GM21529 (cell line): ENCODE measurements around the gene TDRD9.
"Not testable (repeated sequence)": the region's sequence is repeated elsewhere in the genome, so short reads cannot be mapped to it uniquely, and the experiment has no call there.

Experiments
- ATAC-seq: cut with Tn5 transposase; IDR thresholded peaks from one replicate; pipeline ENCODE4 v1.9.1; 2021; ENCODE audit not compliant: unreplicated experiment

The TDRD9 gene

GRCh38 chr14:103928011-103928890 lies at the start of gene TDRD9:
TDRD9 (plus strand) TSS chr14:103928456; CDS start chr14:103928510, 54 bp downstream.
- no peak for ATAC-seq

- no peak for ATAC-seq
Observed at GRCh38 chr14:103879118-103879569, 49.1 kb upstream of the TDRD9 start.

GRCh38 chr14:103879570-103880347 lies 48.5 kb upstream of the TDRD9 start:
- no peak for ATAC-seq

GRCh38 chr14:103880348-103881267 lies 47.6 kb upstream of the TDRD9 start:
- no peak for ATAC-seq

- ATAC-seq: no peak
Observed at GRCh38 chr14:103881268-103882201, 46.7 kb upstream of the TDRD9 start.

GRCh38 chr14:103882503-103883262 lies 45.6 kb upstream of the TDRD9 start:
- no peak for ATAC-seq

GRCh38 chr14:103883263-103883523 lies 45.1 kb upstream of the TDRD9 start:
- ATAC-seq: no peak

GRCh38 chr14:103884854-103885253 lies 43.4 kb upstream of the TDRD9 start:
- ATAC-seq: no peak

GRCh38 chr14:103885509-103885932 lies 42.7 kb upstream of the TDRD9 start:
- no peak for ATAC-seq

- ATAC-seq: no peak
Observed at GRCh38 chr14:103886304-103887169, 41.7 kb upstream of the TDRD9 start.

- ATAC-seq: no peak
Observed at GRCh38 chr14:103887170-103887501, 41.1 kb upstream of the TDRD9 start.

GRCh38 chr14:103887557-103888115 lies 40.6 kb upstream of the TDRD9 start:
- no peak for ATAC-seq

GRCh38 chr14:103889002-103889312 lies 39.3 kb upstream of the TDRD9 start:
- ATAC-seq: not testable (repeated sequence)

- no peak for ATAC-seq
Observed at GRCh38 chr14:103889313-103890051, 38.8 kb upstream of the TDRD9 start.

GRCh38 chr14:103890052-103890371 lies 38.2 kb upstream of the TDRD9 start:
- ATAC-seq: no peak

- ATAC-seq: no peak
Observed at GRCh38 chr14:103890821-103891666, 37.2 kb upstream of the TDRD9 start.

GRCh38 chr14:103891667-103892215 lies 36.5 kb upstream of the TDRD9 start:
- ATAC-seq: no peak
